ENCODE measurements around the gene DNAJB6.
A peak's percentile ranks its signal among the peaks of the same experiment; 100 is the strongest.

DNAJB6 gene

DNA sequence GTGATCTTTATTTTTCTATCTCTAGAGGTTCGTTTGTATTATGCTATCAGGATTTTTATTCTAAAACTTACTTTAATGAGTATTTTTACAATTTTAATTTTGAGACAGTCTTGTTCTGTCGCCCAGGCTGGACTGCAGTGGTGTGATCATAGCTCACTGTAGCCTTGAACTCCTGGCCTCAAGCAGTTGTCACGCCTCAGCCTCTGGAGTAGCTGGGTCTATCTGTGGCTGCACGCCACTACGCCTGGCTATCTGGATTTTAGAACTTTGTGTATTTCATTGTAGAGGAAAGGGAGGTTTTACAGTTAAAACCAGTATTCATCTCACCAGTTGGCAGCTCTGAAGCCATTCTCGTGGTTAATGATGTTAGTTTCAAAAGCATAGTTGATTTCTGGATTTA lies 25.9 kb downstream of the DNAJB6 start:
- no peak for DNase-seq

GRCh38 chr7:157366722-157367121 lies 29.9 kb downstream of the DNAJB6 start:
- no peak for DNase-seq

- no peak for DNase-seq
Measured at GRCh38 chr7:157368955-157369354, 32.2 kb downstream of the DNAJB6 start.

DNA sequence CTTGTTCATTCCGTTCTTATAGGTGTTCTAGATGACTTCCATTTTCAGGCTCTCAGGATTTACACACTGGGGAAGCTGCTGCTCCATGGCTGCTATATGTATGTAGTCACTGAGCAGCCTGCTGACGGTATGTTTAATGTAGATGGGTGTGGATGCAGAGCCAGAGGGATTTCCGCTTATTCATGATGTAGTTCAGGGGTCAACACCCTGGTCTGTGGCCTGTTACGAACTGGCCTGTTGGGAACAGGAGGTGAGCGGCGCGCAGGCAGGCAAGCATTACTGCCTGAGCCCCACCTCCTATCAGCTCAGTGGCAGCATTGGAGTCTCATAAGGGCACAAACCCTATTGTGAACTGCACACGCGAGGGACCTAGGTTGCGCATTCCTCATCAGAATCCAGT lies 33.9 kb downstream of the DNAJB6 start:
- no peak for DNase-seq

- no peak for DNase-seq
Measured at GRCh38 chr7:157371296-157371695, 34.5 kb downstream of the DNAJB6 start.

DNA sequence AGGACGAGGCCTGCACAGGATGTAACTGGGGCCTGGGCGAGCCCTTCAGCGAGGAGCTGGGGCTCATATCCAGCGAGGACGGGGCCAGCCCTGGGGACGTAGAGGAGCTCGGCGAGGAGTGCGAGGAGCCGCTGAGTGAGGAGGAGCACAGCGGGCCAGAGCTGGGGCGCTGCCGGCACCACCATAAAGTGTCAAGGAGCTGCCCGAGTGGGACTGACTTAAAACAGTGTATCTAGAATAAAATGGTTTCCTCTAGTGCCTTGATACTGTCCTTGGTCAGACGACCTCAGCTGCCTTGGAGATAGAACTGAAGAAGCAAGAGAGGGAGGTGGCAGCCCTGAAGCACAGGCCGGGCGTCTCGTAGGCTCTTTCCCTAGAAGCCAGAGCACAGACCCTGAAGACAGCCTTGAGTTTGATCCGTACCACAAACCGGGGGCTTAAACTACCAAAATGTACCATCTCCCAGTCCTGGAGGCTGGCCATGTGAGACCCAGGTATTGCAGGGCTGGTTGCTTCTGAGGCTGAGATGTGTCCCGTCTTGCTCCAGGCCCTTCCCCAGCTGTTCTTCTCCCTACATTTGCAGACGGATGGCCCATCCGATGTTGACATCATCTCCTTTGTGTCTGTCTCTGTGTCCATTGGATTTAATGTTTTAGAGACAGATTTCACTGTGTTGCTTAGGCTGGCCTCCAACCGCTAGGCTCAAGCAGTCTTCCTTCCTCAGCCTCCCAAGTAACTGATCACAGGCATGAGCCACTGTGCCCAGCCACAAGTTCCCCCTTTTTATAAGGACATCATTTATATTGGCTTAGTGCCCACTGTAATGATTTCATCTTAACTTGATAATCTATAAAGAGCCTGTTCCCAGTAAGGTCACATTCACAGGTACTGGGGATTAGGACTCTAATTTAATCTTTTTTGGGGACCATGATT lies 35.8 kb downstream of the DNAJB6 start:
- no peak for DNase-seq

- DNase-seq: no peak
Measured at GRCh38 chr7:157373493-157373892, 36.7 kb downstream of the DNAJB6 start.

- DNase-seq: no peak
Measured at GRCh38 chr7:157375410-157375809, 38.6 kb downstream of the DNAJB6 start.

GRCh38 chr7:157377436-157378124 lies 40.8 kb downstream of the DNAJB6 start:
- DNase-seq: no peak

GRCh38 chr7:157378390-157378789 lies 41.6 kb downstream of the DNAJB6 start:
- DNase-seq: no peak

DNA sequence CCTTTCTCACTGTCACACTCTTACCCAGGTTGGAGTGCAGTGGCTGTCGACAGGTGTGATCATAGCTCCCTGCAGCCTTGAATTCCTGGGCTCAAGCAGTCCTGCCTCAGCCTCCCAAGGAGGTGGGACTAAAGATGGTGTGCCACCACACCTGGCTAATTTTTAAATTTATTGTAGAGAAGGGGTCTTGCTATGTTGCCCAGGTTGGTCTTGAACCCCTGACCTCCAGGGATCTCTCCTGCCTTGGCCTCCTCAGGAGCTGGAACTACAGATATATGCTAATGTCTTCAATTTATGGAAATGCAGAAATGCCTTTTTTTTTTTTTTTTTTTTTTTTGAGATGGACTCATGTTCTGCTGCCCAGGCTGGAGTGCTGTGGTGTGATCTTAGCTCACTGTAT lies 42.7 kb downstream of the DNAJB6 start:
- DNase-seq: no peak

DNA sequence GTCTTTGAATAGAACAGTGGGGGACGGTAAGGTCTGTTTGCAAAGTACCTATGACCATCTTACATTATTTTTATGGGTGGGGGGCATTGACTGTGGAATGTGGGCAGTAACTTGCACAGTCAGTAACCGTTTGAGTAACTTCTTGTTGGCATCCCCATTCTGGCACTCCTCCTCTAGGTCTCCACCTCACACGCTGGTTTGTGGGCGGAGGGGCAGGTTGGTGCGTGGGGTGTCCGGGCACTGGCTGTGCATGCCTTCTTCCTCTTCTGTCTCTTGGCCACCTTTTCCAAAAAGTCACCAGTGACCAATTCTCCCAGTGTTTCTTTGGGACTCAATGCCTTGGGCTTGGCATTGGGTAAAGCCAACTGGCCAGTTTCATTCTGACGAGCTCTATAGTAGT lies 43.6 kb downstream of the DNAJB6 start:
- DNase-seq: no peak

DNA sequence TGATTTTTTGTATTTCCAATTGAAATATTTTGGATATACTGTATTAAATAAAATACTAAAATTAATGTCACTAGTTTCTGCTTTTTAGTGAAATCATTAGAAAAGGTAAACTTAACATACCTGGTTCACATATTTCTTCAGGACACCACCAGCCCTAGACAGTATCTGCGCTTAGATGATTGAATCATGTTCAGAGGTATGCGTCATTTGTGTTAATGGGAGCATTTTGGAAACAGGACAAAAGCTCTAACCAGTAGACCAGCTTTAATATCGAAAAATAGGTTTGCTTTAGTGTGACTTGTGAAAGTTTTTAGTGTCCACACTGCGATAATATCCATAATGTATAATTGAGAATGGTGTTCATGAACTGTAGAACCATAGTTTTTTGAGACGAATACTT lies 47.1 kb downstream of the DNAJB6 start:
- DNase-seq: no peak

GRCh38 chr7:157384301-157384700 lies 47.5 kb downstream of the DNAJB6 start:
- no peak for DNase-seq

DNA sequence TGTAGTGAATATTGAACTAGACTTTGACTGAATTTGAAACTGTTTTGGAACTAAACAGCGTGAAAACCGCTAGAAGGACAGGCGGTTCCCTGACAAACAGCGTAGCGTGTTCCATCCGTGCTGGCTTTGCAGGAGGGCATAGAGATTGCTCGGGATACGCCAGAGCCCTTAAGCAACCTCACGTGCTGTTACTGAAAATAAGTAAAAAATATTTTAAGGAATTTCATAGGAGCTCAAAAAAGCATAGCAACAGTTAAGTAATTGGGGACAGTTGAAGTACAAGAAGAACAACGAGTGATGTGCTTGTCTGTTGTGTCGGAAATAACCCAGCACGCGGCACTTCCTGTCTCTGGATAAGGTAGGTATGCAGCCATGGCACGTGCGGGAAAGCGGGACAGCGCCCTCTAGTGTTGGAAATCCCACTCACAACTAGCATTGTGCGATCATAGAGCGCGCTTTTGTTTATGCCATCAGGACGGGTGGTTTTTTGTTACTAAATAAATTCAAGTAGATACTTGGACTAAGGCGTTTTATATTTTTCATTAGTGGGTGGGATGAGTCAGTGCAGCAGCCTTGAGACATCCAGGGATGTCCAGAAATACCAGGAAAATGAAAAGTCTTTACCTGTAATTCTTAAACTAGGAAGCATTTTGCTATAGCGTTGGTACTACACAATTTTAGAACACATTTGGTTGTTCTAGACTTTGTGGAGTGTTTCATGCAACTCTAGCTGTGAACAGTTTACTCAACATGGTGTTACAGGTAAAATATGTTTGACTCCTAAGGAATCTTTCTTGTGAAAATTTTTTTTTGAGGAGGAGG lies 50.4 kb downstream of the DNAJB6 start:
- DNase-seq: peak in 54 of 58 donors; percentile 7 to 86 (median 45)

DNA sequence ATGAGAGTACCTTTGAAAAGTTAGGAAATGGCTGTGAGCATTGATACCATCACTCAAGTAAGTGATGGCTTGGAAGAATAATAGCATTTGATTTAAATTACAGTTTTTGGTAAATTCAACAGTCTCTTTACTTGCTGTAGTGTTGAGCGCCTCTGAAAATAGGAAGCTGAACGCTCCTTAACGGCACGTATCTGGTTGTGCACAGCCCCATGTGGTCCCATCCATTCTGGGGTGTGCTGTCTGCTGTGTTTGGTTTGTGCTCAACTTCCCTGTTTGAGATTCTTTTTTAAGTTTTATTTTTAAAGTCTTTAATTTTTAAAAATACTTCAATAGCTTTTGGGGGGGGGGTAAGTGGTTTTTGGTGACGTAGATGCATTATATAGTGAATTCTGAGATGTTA lies 51.5 kb downstream of the DNAJB6 start:
- DNase-seq: no peak

GRCh38 chr7:157389951-157390730 lies 53.3 kb downstream of the DNAJB6 start:
- no peak for DNase-seq

DNA sequence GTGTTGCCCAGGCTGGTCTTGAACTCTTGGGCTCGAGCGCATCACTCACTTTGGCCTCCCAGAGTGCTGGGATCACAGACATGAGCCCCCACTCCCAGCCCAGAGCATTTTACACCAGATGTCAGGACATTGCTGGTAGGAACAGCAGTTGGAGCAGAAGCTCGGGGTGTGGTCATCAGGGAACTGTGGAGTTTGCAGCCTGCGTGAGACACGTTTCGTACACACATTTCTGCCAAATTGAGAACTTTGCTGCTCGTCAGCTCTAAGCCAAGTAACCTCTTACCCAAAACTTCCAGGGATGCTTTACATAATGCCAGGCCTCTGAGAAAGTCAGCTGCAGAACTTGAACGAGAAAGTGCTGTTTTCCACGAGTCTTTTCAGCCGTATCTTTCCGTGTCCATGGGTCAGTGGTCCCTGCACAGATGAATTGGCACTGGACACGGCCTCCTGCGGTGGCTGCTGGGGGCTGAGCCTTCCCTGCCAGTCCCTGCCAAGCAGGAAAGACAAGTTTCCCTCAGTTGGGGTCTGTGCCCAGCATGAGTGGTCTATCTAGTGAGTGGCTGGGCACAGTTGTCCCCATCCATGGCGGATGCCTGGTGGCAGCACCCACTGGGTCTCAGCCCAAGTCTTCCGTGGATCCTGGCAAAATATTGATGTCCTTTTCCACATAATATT lies 54.4 kb downstream of the DNAJB6 start:
- no peak for DNase-seq

DNA sequence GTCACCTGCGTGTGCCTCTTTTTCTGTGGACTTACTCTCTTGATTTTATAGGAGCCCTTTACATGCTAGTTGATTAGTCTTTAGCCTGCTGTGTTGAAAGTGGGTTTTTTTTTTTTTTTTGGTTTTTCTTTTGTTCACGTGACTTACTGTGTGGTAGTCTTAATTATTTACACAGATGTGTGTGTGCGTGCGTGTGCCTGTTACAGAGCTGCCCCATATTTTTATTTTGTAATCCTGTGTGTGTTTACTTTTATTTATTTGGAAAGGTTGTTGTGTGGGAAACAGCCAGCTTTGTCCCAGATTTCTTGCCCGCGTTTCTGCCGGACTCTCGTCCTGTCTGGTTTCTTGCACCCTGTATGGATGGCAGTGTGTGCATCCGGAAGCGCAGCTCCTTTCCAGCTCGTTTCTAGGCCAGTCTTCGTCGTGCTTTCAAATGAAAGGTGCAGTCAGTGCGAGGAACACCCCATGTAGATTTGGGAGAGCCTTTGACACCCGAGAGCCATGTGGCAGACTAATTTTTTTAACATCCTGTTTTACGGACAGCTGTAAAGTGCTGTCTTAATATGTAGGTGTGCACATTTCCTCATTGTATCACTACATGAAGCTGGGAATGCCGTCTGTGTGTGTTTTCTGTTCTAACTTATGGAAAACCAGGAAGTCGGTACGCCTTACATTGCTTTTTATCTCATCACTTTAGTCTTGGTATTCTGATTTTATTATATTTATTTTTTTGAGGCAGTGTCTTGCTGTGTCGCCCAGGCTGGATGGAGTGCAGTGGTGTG lies 55.6 kb downstream of the DNAJB6 start:
- no peak for DNase-seq
